Caco-2 (cell line): Measurements from ENCODE around the gene KRT27. TPM values are rescaled to one million over a fixed set of nuclear protein-coding genes. Genes with fewer than 3 reads are reported as not detected.

Source experiments
- BruUV-seq: library from RNA; stranded (reverse); fragments of 400-500 nt; replicated peaks from 2 replicates; lab custom pipeline; 2021; lab: Mats Ljungman, UMichigan
- CTCF ChIA-PET: fragments of 300-600 bp; sonication (Branson Sonifier 250); formaldehyde crosslinking; loops from one replicate; lab custom pipeline; 2022; ENCODE audit warnings: antibody characterized with exemption; lab: Charles Lee
- POLR2A ChIA-PET: fragments of 300-600 bp; sonication (Branson Sonifier 250); formaldehyde crosslinking; loops from one replicate; lab custom pipeline; 2022; ENCODE audit warnings: antibody characterized with exemption; lab: Charles Lee
- DNase-seq, 2 experiments: peaks; one replicate each; pipeline versions ENCODE4 v3.0.0 to v3.0.0-alpha.2; 2020 to 2022
- H3K27me3 ChIP-seq: replicated peaks from 2 replicates; pipeline ENCODE4 v1.6.0; 2011; ENCODE audit warnings: low read length; ENCODE audit not compliant: control insufficient read depth, insufficient read depth
- H3K36me3 ChIP-seq: 2 replicates; pipeline ENCODE4 v1.5.1; 2011; ENCODE audit warnings: low read length; ENCODE audit not compliant: control insufficient read depth, insufficient read depth
- H3K4me1 ChIP-seq: fragments of 250-450 bp; sonication (Bioruptor Pico); 2 replicates; pipeline ENCODE4 v1.5.1; 2020; ENCODE audit warnings: mild to moderate bottlenecking
- H3K4me3 ChIP-seq: 2 replicates; pipeline ENCODE4 v1.5.1; 2011; ENCODE audit warnings: low read depth, mild to moderate bottlenecking, control low read depth, low read length
- H3K9me3 ChIP-seq: fragments of 250-450 bp; sonication (Bioruptor Pico); 2 replicates; pipeline ENCODE4 v1.5.1; 2020; ENCODE audit warnings: mild to moderate bottlenecking, moderate library complexity
- H3K27ac Mint-ChIP-seq: one replicate; pipeline ENCODE4 v1.8.0; 2022; ENCODE audit warnings: mixed read lengths; ENCODE audit not compliant: unreplicated experiment
- H3K27me3 Mint-ChIP-seq: one replicate; pipeline ENCODE4 v1.8.0; 2022; ENCODE audit warnings: mixed read lengths; ENCODE audit not compliant: insufficient read depth, unreplicated experiment
- H3K36me3 Mint-ChIP-seq: one replicate; pipeline ENCODE4 v1.8.0; 2022; ENCODE audit warnings: mild to moderate bottlenecking, mixed read lengths; ENCODE audit not compliant: insufficient read depth, unreplicated experiment
- H3K4me1 Mint-ChIP-seq: one replicate; pipeline ENCODE4 v1.8.0; 2022; ENCODE audit warnings: low read depth, mixed read lengths; ENCODE audit not compliant: unreplicated experiment
- H3K4me3 Mint-ChIP-seq: one replicate; pipeline ENCODE4 v1.8.0; 2022; ENCODE audit warnings: mild to moderate bottlenecking, moderate library complexity, mixed read lengths; ENCODE audit not compliant: unreplicated experiment
- H3K9me3 Mint-ChIP-seq: one replicate; pipeline ENCODE4 v1.8.0; 2022; ENCODE audit warnings: mixed read lengths; ENCODE audit not compliant: unreplicated experiment
- CTCF ChIP-seq, 2 experiments: fragments of 200-600 bp in 1 of 2; IDR thresholded peaks; 1 replicate in 1 of 2; 2 replicates in 1 of 2; pipeline versions ENCODE4 v1.5.1 to v1.8.0; 2011 to 2022; ENCODE audit warnings: antibody characterized with exemption in 1 of 2, control low read depth in 1 of 2, inconsistent platforms in 1 of 2, low read depth in 1 of 2, low read length in 1 of 2, mild to moderate bottlenecking in 1 of 2, moderate library complexity in 1 of 2; ENCODE audit not compliant: insufficient read depth in 1 of 2, severe bottlenecking in 1 of 2, unreplicated experiment in 1 of 2
- intact Hi-C: fragments of 100-400 bp; cut with micrococcal nuclease; formaldehyde crosslinking; loops from one replicate; pipeline ENCODE4 v1.10.0; 2022; ENCODE audit not compliant: unreplicated experiment
- total RNA-seq: library from RNA; stranded (reverse); gene quantifications from 2 replicates; pipeline ENCODE4 v1.2.3, GENCODE V29; 2022

KRT27 gene
- total RNA-seq, 1 experiment from 2014 or later = not detected

GRCh38 chr17:40735016-40735415, 47.3 kb downstream of the KRT27 start:
- Histone ChIP-seq H3K9me3 (no peaks in the 10 kb centered on the region), H3K4me1 (no peaks in the 10 kb centered on the region), H3K27me3 (no peaks in the 10 kb centered on the region; the same call in 1 of the 2 replicates), H3K36me3 (no peaks in the 10 kb centered on the region), H3K4me3 (no peak overlapping the region)
- peaks cover 24% of the 10 kb centered on the region for H3K27me3 Mint-ChIP-seq
- no peak overlapping the region for H3K27ac Mint-ChIP-seq
- DNase-seq = no peak
- intact Hi-C loops = no loop called here
- H3K36me3 Mint-ChIP-seq = no peaks in the 10 kb centered on the region
- no peak for TF ChIP-seq CTCF (IDR thresholded peaks at IDR 0.05; ENCODE audit: insufficient read depth in 1 of 2, low read depth in 1 of 2, low read length in 1 of 2, severe bottlenecking in 1 of 2, unreplicated experiment in 1 of 2)
- H3K4me1 Mint-ChIP-seq = no peaks in the 10 kb centered on the region
- no TSS peak for BruUV-seq
- CTCF ChIA-PET = no interaction called here
- POLR2A ChIA-PET = no interaction called here
- H3K9me3 Mint-ChIP-seq = no peaks in the 10 kb centered on the region
- H3K4me3 Mint-ChIP-seq = no peak overlapping the region

- no TSS peak for BruUV-seq
- H3K27me3 ChIP-seq = no peaks in the 10 kb centered on the region; the same call in 1 of the 2 replicates
- CTCF ChIA-PET = no interaction called here
- no peaks in the 10 kb centered on the region for H3K9me3 ChIP-seq
- POLR2A ChIA-PET = no interaction called here
- no peak overlapping the region for H3K4me3 ChIP-seq
- intact Hi-C loops = no loop called here
- TF ChIP-seq CTCF (IDR thresholded peaks at IDR 0.05; ENCODE audit: insufficient read depth in 1 of 2, low read depth in 1 of 2, low read length in 1 of 2, severe bottlenecking in 1 of 2, unreplicated experiment in 1 of 2) = no peak
- no peaks in the 10 kb centered on the region for H3K9me3 Mint-ChIP-seq
- no peaks in the 10 kb centered on the region for H3K4me1 ChIP-seq
- no peaks in the 10 kb centered on the region for H3K36me3 Mint-ChIP-seq
- H3K4me3 Mint-ChIP-seq = no peak overlapping the region
- H3K27ac Mint-ChIP-seq = no peak overlapping the region
- peaks cover 25% of the 10 kb centered on the region for H3K27me3 Mint-ChIP-seq
- DNase-seq = no peak
- H3K36me3 ChIP-seq = no peaks in the 10 kb centered on the region
- H3K4me1 Mint-ChIP-seq = no peaks in the 10 kb centered on the region
Measured at GRCh38 chr17:40734018-40734417, 48.3 kb downstream of the KRT27 start.

- CTCF ChIA-PET = no interaction called here
Measured at GRCh38 chr17:40730970-40731369, 51.4 kb downstream of the KRT27 start.

More at GRCh38 chr17:40730970-40731369, 51.4 kb downstream of the KRT27 start:
- no peak overlapping the region for H3K27ac Mint-ChIP-seq
- peaks cover 19% of the 10 kb centered on the region for H3K27me3 Mint-ChIP-seq
- H3K9me3 Mint-ChIP-seq = no peaks in the 10 kb centered on the region
- no peak overlapping the region for H3K4me3 ChIP-seq
- no peaks in the 10 kb centered on the region for H3K4me1 Mint-ChIP-seq
- BruUV-seq = no TSS peak
- H3K4me1 ChIP-seq = no peaks in the 10 kb centered on the region
- H3K4me3 Mint-ChIP-seq = no peak overlapping the region
- no peak for DNase-seq
- no peak for TF ChIP-seq CTCF (IDR thresholded peaks at IDR 0.05; ENCODE audit: insufficient read depth in 1 of 2, low read depth in 1 of 2, low read length in 1 of 2, severe bottlenecking in 1 of 2, unreplicated experiment in 1 of 2)
- POLR2A ChIA-PET = no interaction called here
- no peaks in the 10 kb centered on the region for H3K9me3 ChIP-seq
- intact Hi-C loops = no loop called here
- no peaks in the 10 kb centered on the region; the same call in 1 of the 2 replicates for H3K27me3 ChIP-seq
- no peaks in the 10 kb centered on the region for H3K36me3 Mint-ChIP-seq
- no peaks in the 10 kb centered on the region for H3K36me3 ChIP-seq
